NCI-H2029 (cell line): ENCODE measurements around the gene KLK4.

Experiments
- DNase-seq: peaks from one replicate; lab custom pipeline; 2025; lab: John Stamatoyannopoulos, UW

KLK4 gene

GRCh38 chr19:50880241-50880640 lies 31.0 kb downstream of the KLK4 start:
- no peak for DNase-seq

GRCh38 chr19:50878851-50879250 lies 32.3 kb downstream of the KLK4 start:
- no peak for DNase-seq

- no peak for DNase-seq
Measured at GRCh38 chr19:50877338-50877737, 33.9 kb downstream of the KLK4 start.

- no peak for DNase-seq
Measured at GRCh38 chr19:50876456-50876855, 34.7 kb downstream of the KLK4 start.

GRCh38 chr19:50875795-50876422 lies 35.3 kb downstream of the KLK4 start:
- no peak for DNase-seq

- no peak for DNase-seq
Measured at GRCh38 chr19:50874211-50874610, 37.0 kb downstream of the KLK4 start.

GRCh38 chr19:50873056-50873455 lies 38.1 kb downstream of the KLK4 start, which contains the start of gene KLK2:
TSS of gene KLK2 (plus strand) at chr19:50873439. CDS start at chr19:50873474, 35 bp downstream.
- DNase-seq = no peak

GRCh38 chr19:50870417-50871089 lies 40.6 kb downstream of the KLK4 start:
- DNase-seq = no peak

- no peak for DNase-seq
Measured at GRCh38 chr19:50869479-50869878, 41.7 kb downstream of the KLK4 start.

- no peak for DNase-seq
Measured at GRCh38 chr19:50861496-50862286, 49.5 kb downstream of the KLK4 start.

GRCh38 chr19:50861010-50861409 lies 50.2 kb downstream of the KLK4 start:
- no peak for DNase-seq

- DNase-seq = no peak
Measured at GRCh38 chr19:50859849-50860248, 51.3 kb downstream of the KLK4 start.

GRCh38 chr19:50858886-50859285 lies 52.3 kb downstream of the KLK4 start:
- peak; percentile 15 for DNase-seq

GRCh38 chr19:50857366-50857765 lies 53.8 kb downstream of the KLK4 start:
- no peak for DNase-seq
